Type B pancreatic cell (in vitro differentiated cells): ENCODE results near the gene OR10V1. TPM values are rescaled to one million over a fixed set of nuclear protein-coding genes. Genes with fewer than 3 reads are reported as not detected.

Experiments used
- DNase-seq: peaks from one replicate; pipeline ENCODE4 v3.0.0; 2021; ENCODE audit warnings: mixed read lengths; ENCODE audit not compliant: unreplicated experiment; ENCODE audit errors: extremely low spot score
- H3K27ac Mint-ChIP-seq: 2 replicates; pipeline ENCODE4 v1.8.0; 2021; ENCODE audit warnings: mild to moderate bottlenecking, mixed read lengths
- H3K27me3 Mint-ChIP-seq: 2 replicates; pipeline ENCODE4 v1.8.0; 2021; ENCODE audit warnings: mixed read lengths
- H3K36me3 Mint-ChIP-seq: 2 replicates; pipeline ENCODE4 v1.8.0; 2021; ENCODE audit warnings: mixed read lengths
- H3K4me1 Mint-ChIP-seq: one replicate; pipeline ENCODE4 v1.8.0; 2021; ENCODE audit warnings: mixed read lengths; ENCODE audit not compliant: unreplicated experiment
- H3K4me3 Mint-ChIP-seq: 2 replicates; pipeline ENCODE4 v1.8.0; 2021; ENCODE audit warnings: mild to moderate bottlenecking, mixed read lengths
- H3K9me3 Mint-ChIP-seq: 2 replicates; pipeline ENCODE4 v1.8.0; 2021; ENCODE audit warnings: mixed read lengths
- CTCF ChIP-seq: fragments of 200-600 bp; sonication (generic); conservative IDR thresholded peaks from 2 replicates; pipeline ENCODE4 v1.5.0; 2021; ENCODE audit warnings: antibody characterized with exemption, mild to moderate bottlenecking
- total RNA-seq: library from RNA; stranded (reverse); gene quantifications from 2 replicates; pipeline ENCODE4 v1.2.1, GENCODE V29; 2021; ENCODE audit warnings: low replicate concordance

OR10V1 gene
- total RNA-seq, 1 donor from 2014 or later = not detected

- no peak for DNase-seq
- Mint-ChIP-seq H3K4me1 (peaks cover 26% of the 10 kb centered on the region), H3K36me3 (peaks cover 14% of the 10 kb centered on the region), H3K27ac (peak overlapping the region; percentile 78), H3K9me3 (no peaks in the 10 kb centered on the region), H3K27me3 (no peaks in the 10 kb centered on the region), H3K4me3 (peak overlapping the region; percentile 92)
- TF ChIP-seq CTCF = no peak
Measured at GRCh38 chr11:59667812-59668187, 45.8 kb downstream of the OR10V1 start.

GRCh38 chr11:59666969-59667368 is 46.7 kb downstream of the OR10V1 start:
- Mint-ChIP-seq H3K36me3 (peaks cover 14% of the 10 kb centered on the region), H3K9me3 (no peaks in the 10 kb centered on the region), H3K4me3 (peak overlapping the region; percentile 92), H3K4me1 (peaks cover 26% of the 10 kb centered on the region), H3K27me3 (no peaks in the 10 kb centered on the region), H3K27ac (peak overlapping the region; percentile 13)
- no peak for DNase-seq
- no peak for TF ChIP-seq CTCF

Other genes with a start within 250 kb of the OR10V1 start
- gene OR4D10, start 240.5 kb downstream of the OR10V1 start, total RNA-seq = not detected in 2 replicates
- gene OR4D11, start 210.3 kb downstream of the OR10V1 start, total RNA-seq = not detected in 2 replicates
- not detected in 2 replicates for gene OR4D9, start 202.3 kb downstream of the OR10V1 start, total RNA-seq
- gene OSBP, start 98.1 kb downstream of the OR10V1 start, total RNA-seq = 42.4 and 44.5 TPM in 2 replicates
- gene PATL1, start 44.8 kb downstream of the OR10V1 start, total RNA-seq = 35.0 and 37.4 TPM in 2 replicates
- 44.6 and 75.8 TPM in 2 replicates for gene STX3, start 41.5 kb upstream of the OR10V1 start, total RNA-seq
- gene MRPL16, start 96.9 kb upstream of the OR10V1 start, total RNA-seq = 46.2 and 67.1 TPM in 2 replicates
- 11.2 and 54.6 TPM in 2 replicates for gene CBLIF, start 131.7 kb upstream of the OR10V1 start, total RNA-seq
- gene TCN1, start 152.6 kb upstream of the OR10V1 start, total RNA-seq = 19.3 and 269 TPM in 2 replicates
- gene OOSP3, start 164.9 kb upstream of the OR10V1 start, total RNA-seq = not detected in 2 replicates
- gene OOSP1, start 224.6 kb upstream of the OR10V1 start, total RNA-seq = not detected in 2 replicates